ENCODE results near the gene OCA2. TPM values are rescaled to one million over a fixed set of nuclear protein-coding genes. Genes with fewer than 3 reads are reported as not detected.

OCA2 gene
- total and polyA plus RNA-seq, 2 of the 13 experiments (the other 11 are each of a cell fraction or from before 2014, with no cell fraction given) = 0.02 to 0.05 TPM

- H3K4me2 ChIP-seq (ENCODE audit: low read depth, low read length) = no peak overlapping the region
- H3K4me1 ChIP-seq (ENCODE audit: insufficient read depth, low read length) = no peaks in the 10 kb centered on the region
- DNase-seq (ENCODE audit: low spot score) = no peak
- intact Hi-C loops (cut with micrococcal nuclease; ENCODE audit: unreplicated experiment) (no loop called here), in situ Hi-C loops (cut with HindIII; ENCODE audit: extremely low pct_ligation_motif_present, low pct_unique_long_range_greater_than_20kb) (no loop called here)
- ATAC-seq = no peak
- H3K9ac ChIP-seq (ENCODE audit: insufficient read depth, low read depth, low read length) = no peak overlapping the region
- BruUV-seq (replicated peaks) = no TSS peak
- no peaks in the 10 kb centered on the region for H3K79me2 ChIP-seq (ENCODE audit: insufficient read depth, low read length)
- WGBS (ENCODE audit: low lambda C conversion rate) = 2% methylated on average over 3 of the region's 3 CpGs
- no peaks in the 10 kb centered on the region for H3K36me3 ChIP-seq (replicated peaks in 1 of 2; ENCODE audit: control insufficient read depth in 1 of 2, insufficient read depth in 2 of 2, low read length in 2 of 2)
- H3K27me3 ChIP-seq (ENCODE audit: control insufficient read depth in 1 of 2, insufficient read depth in 2 of 2, low read length in 2 of 2) = no peaks in the 10 kb centered on the region
- no peak overlapping the region for H2AFZ ChIP-seq (ENCODE audit: low read length)
- H3K9me3 ChIP-seq (ENCODE audit: low read length) = peaks cover 21% of the 10 kb centered on the region
- no peak overlapping the region for H3K4me3 ChIP-seq (replicated peaks in 1 of 3; ENCODE audit: insufficient read depth in 1 of 3, low read depth in 2 of 3, low read length in 3 of 3)
- no peak overlapping the region for H3K27ac ChIP-seq (ENCODE audit: extremely low read length, insufficient read depth, low read length)
- ChIA-PET CTCF (ENCODE audit: low intra/inter-chr PET ratio, low total read pairs) (no interaction called here), POLR2A (no interaction called here)
- H4K20me1 ChIP-seq (ENCODE audit: insufficient read depth, low read length) = no peaks in the 10 kb centered on the region
- no peak for FAIRE-seq
- TF ChIP-seq LRRFIP1 (CRISPR knock-in tag; conservative IDR thresholded peaks at IDR 0.05) = no peak
- TF ChIP-seq NFE2 (CRISPR knock-in tag; IDR thresholded peaks at IDR 0.05) = no peak
- no peak for TF ChIP-seq HDAC2 (CRISPR knock-in tag; IDR thresholded peaks at IDR 0.05)
- TF ChIP-seq ZNF749 (CRISPR knock-in tag; IDR thresholded peaks at IDR 0.05; ENCODE audit: borderline replicate concordance) = no peak
- no peak for TF ChIP-seq ZNF878 (CRISPR knock-in tag; IDR thresholded peaks at IDR 0.05)
- no peak for TF ChIP-seq ZNF75D (CRISPR knock-in tag; IDR thresholded peaks at IDR 0.05; ENCODE audit: borderline replicate concordance)
- TF ChIP-seq ZNF407 (CRISPR knock-in tag; IDR thresholded peaks at IDR 0.05; ENCODE audit: not compliant biosample characterization) = no peak
- no peak for TF ChIP-seq HHEX (CRISPR knock-in tag; IDR thresholded peaks at IDR 0.05)
- TF ChIP-seq THRA (CRISPR knock-in tag; IDR thresholded peaks at IDR 0.05; ENCODE audit: borderline replicate concordance) = no peak
Observed at GRCh38 chr15:27734785-27735495, 364.2 kb downstream of the OCA2 start.

Measured in HepG2 (cell line).